ENCODE results near the gene MGST3. TPM values are rescaled to one million over a fixed set of nuclear protein-coding genes. Genes with fewer than 3 reads are reported as not detected.
"Not testable (repeated sequence)": the region's sequence is repeated elsewhere in the genome, so short reads cannot be mapped to it uniquely, and the experiment has no call there.

The MGST3 gene
- polyA plus RNA-seq, 12 donors = 144 to 188 (median 175) TPM; not detected in 1

- no peak for DNase-seq
Observed at GRCh38 chr1:165619647-165620151, 11.3 kb upstream of the MGST3 start.

- no peak for DNase-seq
Observed at GRCh38 chr1:165623624-165624023, 7.4 kb upstream of the MGST3 start.

- DNase-seq = no peak
Observed at GRCh38 chr1:165624441-165624840, 6.6 kb upstream of the MGST3 start.

GRCh38 chr1:165628147-165628822 lies 2.7 kb upstream of the MGST3 start:
- no peak for DNase-seq

- no peak for DNase-seq
Observed at GRCh38 chr1:165629151-165629550, 1.9 kb upstream of the MGST3 start.

GRCh38 chr1:165629848-165630628 lies 996 bp upstream of the MGST3 start:
- DNase-seq = peak; percentile 10

GRCh38 chr1:165631342-165632151 lies 513 bp downstream of the MGST3 start:
- DNase-seq = peak; percentile 41

- DNase-seq = peak; percentile 13
Observed at GRCh38 chr1:165632152-165632469, 1.1 kb downstream of the MGST3 start.

- DNase-seq = peak; percentile 41
Observed at GRCh38 chr1:165632491-165632890, 1.5 kb downstream of the MGST3 start.

- no peak for DNase-seq
Observed at GRCh38 chr1:165633614-165634013, 2.6 kb downstream of the MGST3 start.

- DNase-seq = no peak
Observed at GRCh38 chr1:165634154-165634921, 3.3 kb downstream of the MGST3 start.

GRCh38 chr1:165635329-165635728 lies 4.3 kb downstream of the MGST3 start:
- no peak for DNase-seq

- DNase-seq = no peak
Observed at GRCh38 chr1:165635823-165636222, 4.8 kb downstream of the MGST3 start.

- no peak for DNase-seq
Observed at GRCh38 chr1:165637427-165637826, 6.4 kb downstream of the MGST3 start.

GRCh38 chr1:165638211-165638610 lies 7.2 kb downstream of the MGST3 start:
- DNase-seq = not testable (repeated sequence)

- no peak for DNase-seq
Observed at GRCh38 chr1:165639821-165640623, 9.0 kb downstream of the MGST3 start.

GRCh38 chr1:165641231-165641987 lies 10.4 kb downstream of the MGST3 start:
- DNase-seq = no peak

GRCh38 chr1:165644064-165644735 lies 13.2 kb downstream of the MGST3 start:
- DNase-seq = no peak

GRCh38 chr1:165645654-165646366 lies 14.8 kb downstream of the MGST3 start:
- no peak for DNase-seq

All from muscle of arm (tissue), 12 donors.